ENCODE measurements around the gene JCAD. TPM values are rescaled to one million over a fixed set of nuclear protein-coding genes. Genes with fewer than 3 reads are reported as not detected.

JCAD gene
- total and polyA plus RNA-seq, 2 donors (not counting 1 experiment from before 2014, with no cell fraction given): 3.3 to 27.1 TPM

DNA sequence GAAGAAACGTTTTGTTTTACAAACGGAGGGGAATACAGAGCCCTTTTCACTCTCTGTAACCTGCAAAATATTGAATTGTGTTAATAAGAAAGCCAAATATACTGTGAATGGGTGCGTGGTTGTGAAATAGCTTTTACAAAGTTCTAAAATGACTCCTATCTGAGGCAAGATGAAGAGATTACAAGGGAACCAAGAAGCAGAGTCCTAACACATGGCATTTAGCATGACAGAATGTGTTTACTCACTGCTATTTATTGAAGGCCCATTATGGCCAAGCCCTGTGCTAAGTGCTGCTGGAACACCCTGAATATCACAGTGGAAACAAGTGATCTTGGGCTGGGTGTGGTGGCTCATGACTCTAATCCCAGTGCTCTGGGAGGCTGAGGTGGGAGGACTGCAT is 12.9 kb downstream of the JCAD start:
- Histone ChIP-seq H3K4me2 (ENCODE audit: extremely low read depth, insufficient read depth, low read length) (no peak overlapping the region), H2AFZ (ENCODE audit: low read length) (no peak overlapping the region), H3K4me3 (replicated peaks in 1 of 4; ENCODE audit: control extremely low read depth in 1 of 4, insufficient read depth in 1 of 4, low read depth in 3 of 4, low read length in 4 of 4) (no peak overlapping the region), H4K20me1 (ENCODE audit: control insufficient read depth, extremely low read depth, insufficient read depth, low read length) (no peaks in the 10 kb centered on the region), H3K27me3 (ENCODE audit: control insufficient read depth, insufficient read depth, low read length) (no peaks in the 10 kb centered on the region), H3K9me3 (ENCODE audit: control insufficient read depth, insufficient read depth, low read depth, low read length) (no peaks in the 10 kb centered on the region), H3K4me1 (ENCODE audit: control insufficient read depth, extremely low read depth, insufficient read depth, low read length) (no peaks in the 10 kb centered on the region), H3K27ac (ENCODE audit: insufficient read depth, low read length) (no peak overlapping the region), H3K36me3 (ENCODE audit: control insufficient read depth, insufficient read depth, low read length) (no peaks in the 10 kb centered on the region), H3K9ac (ENCODE audit: insufficient read depth, low read length) (no peak overlapping the region), H3K79me2 (ENCODE audit: control insufficient read depth, insufficient read depth, low read length) (no peaks in the 10 kb centered on the region)
- no peak for DNase-seq (ENCODE audit: low read depth in 2 of 2)
- no peak for TF ChIP-seq EZH2 (IDR thresholded peaks at IDR 0.05; ENCODE audit: low read length, missing control alignments)
- TF ChIP-seq, protein P1, sequence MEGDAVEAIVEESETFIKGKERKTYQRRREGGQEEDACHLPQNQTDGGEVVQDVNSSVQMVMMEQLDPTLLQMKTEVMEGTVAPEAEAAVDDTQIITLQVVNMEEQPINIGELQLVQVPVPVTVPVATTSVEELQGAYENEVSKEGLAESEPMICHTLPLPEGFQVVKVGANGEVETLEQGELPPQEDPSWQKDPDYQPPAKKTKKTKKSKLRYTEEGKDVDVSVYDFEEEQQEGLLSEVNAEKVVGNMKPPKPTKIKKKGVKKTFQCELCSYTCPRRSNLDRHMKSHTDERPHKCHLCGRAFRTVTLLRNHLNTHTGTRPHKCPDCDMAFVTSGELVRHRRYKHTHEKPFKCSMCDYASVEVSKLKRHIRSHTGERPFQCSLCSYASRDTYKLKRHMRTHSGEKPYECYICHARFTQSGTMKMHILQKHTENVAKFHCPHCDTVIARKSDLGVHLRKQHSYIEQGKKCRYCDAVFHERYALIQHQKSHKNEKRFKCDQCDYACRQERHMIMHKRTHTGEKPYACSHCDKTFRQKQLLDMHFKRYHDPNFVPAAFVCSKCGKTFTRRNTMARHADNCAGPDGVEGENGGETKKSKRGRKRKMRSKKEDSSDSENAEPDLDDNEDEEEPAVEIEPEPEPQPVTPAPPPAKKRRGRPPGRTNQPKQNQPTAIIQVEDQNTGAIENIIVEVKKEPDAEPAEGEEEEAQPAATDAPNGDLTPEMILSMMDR (conservative IDR thresholded peaks at IDR 0.05 in 1 of 2, IDR thresholded peaks at IDR 0.05 in 1 of 2; ENCODE audit: low read depth in 1 of 2, low read length in 2 of 2): no peak

DNA sequence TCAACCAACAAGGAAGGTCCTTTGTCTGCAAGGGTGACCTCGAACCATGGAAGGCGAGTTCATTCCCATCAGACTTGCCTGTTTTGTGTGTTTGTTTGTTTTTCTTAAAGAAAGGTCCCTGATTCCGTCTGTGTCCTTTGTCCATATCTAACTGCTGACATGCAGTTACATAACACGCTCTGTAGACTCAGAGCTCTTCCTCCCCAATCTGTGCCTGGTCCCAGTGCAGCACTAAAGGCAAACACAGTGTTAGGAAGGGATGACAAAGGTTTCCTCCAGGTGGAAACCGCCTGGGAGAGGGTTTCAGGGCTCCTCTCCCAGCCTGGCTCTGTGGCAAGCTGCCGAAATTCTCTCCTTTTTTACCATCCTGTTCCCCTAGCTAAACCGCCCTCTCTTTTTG is 13.4 kb downstream of the JCAD start:
- H3K4me3 ChIP-seq (replicated peaks in 1 of 4; ENCODE audit: control extremely low read depth in 1 of 4, insufficient read depth in 1 of 4, low read depth in 3 of 4, low read length in 4 of 4): no peak overlapping the region
- no peaks in the 10 kb centered on the region for H3K36me3 ChIP-seq (ENCODE audit: control insufficient read depth, insufficient read depth, low read length)
- H2AFZ ChIP-seq (ENCODE audit: low read length): no peak overlapping the region
- no peaks in the 10 kb centered on the region for H3K27me3 ChIP-seq (ENCODE audit: control insufficient read depth, insufficient read depth, low read length)
- H3K9ac ChIP-seq (ENCODE audit: insufficient read depth, low read length): no peak overlapping the region
- no peaks in the 10 kb centered on the region for H3K9me3 ChIP-seq (ENCODE audit: control insufficient read depth, insufficient read depth, low read depth, low read length)
- no peak for TF ChIP-seq EZH2 (IDR thresholded peaks at IDR 0.05; ENCODE audit: low read length, missing control alignments)
- no peak overlapping the region for H3K27ac ChIP-seq (ENCODE audit: insufficient read depth, low read length)
- H4K20me1 ChIP-seq (ENCODE audit: control insufficient read depth, extremely low read depth, insufficient read depth, low read length): no peaks in the 10 kb centered on the region
- no peak for DNase-seq (ENCODE audit: low read depth in 2 of 2)
- H3K4me2 ChIP-seq (ENCODE audit: extremely low read depth, insufficient read depth, low read length): no peak overlapping the region
- H3K4me1 ChIP-seq (ENCODE audit: control insufficient read depth, extremely low read depth, insufficient read depth, low read length): no peaks in the 10 kb centered on the region
- H3K79me2 ChIP-seq (ENCODE audit: control insufficient read depth, insufficient read depth, low read length): no peaks in the 10 kb centered on the region

DNA sequence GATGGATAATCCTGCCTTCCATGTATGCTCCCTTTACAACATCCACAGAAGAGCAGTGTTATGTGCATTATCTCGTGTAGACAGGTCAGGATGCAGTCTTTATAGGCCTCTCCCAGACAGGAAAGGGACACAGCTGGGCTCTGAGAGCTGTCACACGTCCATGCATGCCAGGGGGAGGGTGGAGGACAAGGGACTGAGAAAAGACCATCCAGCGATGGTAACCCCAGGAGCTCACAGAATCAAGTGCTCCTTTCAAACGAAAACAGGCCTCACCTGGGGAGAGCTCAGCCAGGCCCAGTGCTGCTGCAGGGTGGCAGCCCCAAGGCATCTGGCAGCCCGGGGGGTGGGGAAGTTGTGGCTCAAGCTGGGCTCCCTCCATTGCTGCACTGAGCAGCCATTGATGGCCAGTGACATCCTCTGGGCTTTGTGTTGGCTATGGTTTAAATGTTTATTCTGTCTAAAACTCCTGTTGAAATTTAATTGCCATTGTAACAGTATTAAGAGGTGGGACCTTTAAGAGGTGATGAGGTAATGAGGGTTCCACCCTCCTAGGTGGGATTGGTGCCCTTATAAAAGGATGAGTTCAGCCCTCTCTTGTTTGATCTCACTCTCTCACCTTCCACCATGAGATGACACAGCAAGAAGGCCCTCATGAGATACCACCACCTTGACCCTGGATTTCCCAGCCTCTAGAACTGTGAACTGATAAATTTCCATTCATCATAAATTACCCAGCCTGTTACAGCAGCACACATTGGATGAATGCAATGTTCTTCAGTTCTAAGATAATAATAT is 15.7 kb downstream of the JCAD start:
- Histone ChIP-seq H3K9ac (ENCODE audit: insufficient read depth, low read length) (no peak overlapping the region), H3K36me3 (ENCODE audit: control insufficient read depth, insufficient read depth, low read length) (no peaks in the 10 kb centered on the region)

More for the DNA sequence above, 15.7 kb downstream of the JCAD start:
- no peak overlapping the region for H3K4me2 ChIP-seq (ENCODE audit: extremely low read depth, insufficient read depth, low read length)
- no peak for DNase-seq (ENCODE audit: low read depth in 2 of 2)
- H3K27me3 ChIP-seq (ENCODE audit: control insufficient read depth, insufficient read depth, low read length): no peaks in the 10 kb centered on the region
- H3K27ac ChIP-seq (ENCODE audit: insufficient read depth, low read length): no peak overlapping the region
- no peak overlapping the region for H2AFZ ChIP-seq (ENCODE audit: low read length)
- H4K20me1 ChIP-seq (ENCODE audit: control insufficient read depth, extremely low read depth, insufficient read depth, low read length): no peaks in the 10 kb centered on the region
- H3K4me1 ChIP-seq (ENCODE audit: control insufficient read depth, extremely low read depth, insufficient read depth, low read length): no peaks in the 10 kb centered on the region
- H3K9me3 ChIP-seq (ENCODE audit: control insufficient read depth, insufficient read depth, low read depth, low read length): no peaks in the 10 kb centered on the region
- TF ChIP-seq, protein P1 (conservative IDR thresholded peaks at IDR 0.05 in 1 of 2, IDR thresholded peaks at IDR 0.05 in 1 of 2; ENCODE audit: low read depth in 1 of 2, low read length in 2 of 2): no peak
- TF ChIP-seq EZH2 (IDR thresholded peaks at IDR 0.05; ENCODE audit: low read length, missing control alignments): no peak
- no peak overlapping the region for H3K4me3 ChIP-seq (replicated peaks in 1 of 4; ENCODE audit: control extremely low read depth in 1 of 4, insufficient read depth in 1 of 4, low read depth in 3 of 4, low read length in 4 of 4)
- H3K79me2 ChIP-seq (ENCODE audit: control insufficient read depth, insufficient read depth, low read length): no peaks in the 10 kb centered on the region
